ENCODE measurements around the gene TULP1. TPM values are rescaled to one million over a fixed set of nuclear protein-coding genes. Genes with fewer than 3 reads are reported as not detected.
A peak's percentile ranks its signal among the peaks of the same experiment; 100 is the strongest.

The TULP1 gene
- polyA plus RNA-seq, 2 donors, result 0.08 TPM

DNA sequence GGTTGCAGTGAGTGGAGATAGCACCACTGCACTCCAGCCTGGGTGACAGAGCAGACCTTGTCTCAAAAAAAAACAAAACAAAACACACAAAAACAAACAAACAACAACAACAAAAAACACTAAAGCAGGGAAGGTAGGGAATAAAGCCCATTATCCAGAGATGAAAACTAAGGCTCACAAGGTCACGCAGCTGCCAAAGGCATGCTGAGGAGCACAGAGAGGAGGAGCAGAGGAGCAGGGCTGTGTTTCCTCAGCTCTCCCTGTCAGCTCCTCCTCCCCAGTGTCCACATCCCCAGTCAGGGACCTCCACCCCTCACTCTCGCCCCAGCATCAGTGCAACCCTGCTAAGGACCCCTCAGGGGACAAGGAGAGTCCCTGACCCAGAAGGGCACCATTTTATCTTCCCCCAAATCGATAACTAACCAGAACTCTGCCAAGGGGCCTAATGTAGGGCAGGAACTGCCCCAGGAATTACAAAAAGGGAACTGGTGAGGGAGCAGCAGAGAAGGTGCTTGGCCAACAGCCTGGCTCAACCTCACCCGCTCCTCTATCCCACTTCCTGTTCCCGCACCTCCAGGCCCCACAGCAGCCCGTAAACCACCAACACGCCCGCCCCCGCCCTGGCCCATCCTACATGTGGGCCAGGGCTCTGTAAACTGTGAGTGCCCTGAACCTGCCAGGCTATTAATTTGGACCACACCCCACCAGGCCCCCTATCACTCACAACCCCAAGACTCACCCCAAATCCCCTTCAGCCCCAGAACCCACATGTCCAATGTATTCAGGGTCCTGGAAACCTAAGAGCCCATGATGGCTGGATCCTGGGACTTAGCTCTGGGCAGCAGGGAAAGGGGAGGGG, 24.8 kb downstream of the TULP1 start:
- Histone ChIP-seq H3K27me3 (ENCODE audit: control insufficient read depth in 1 of 2, insufficient read depth in 2 of 2, low read length in 2 of 2) (no peaks in the 10 kb centered on the region), H3K27ac (ENCODE audit: low read depth in 2 of 2, low read length in 1 of 2) (peak overlapping the region; percentile 93 to 98), H3K9me3 (ENCODE audit: control insufficient read depth in 2 of 2, insufficient read depth in 1 of 2, low read depth in 1 of 2, low read length in 1 of 2) (no peaks in the 10 kb centered on the region), H3K4me3 (ENCODE audit: low read depth in 1 of 2, low read length in 2 of 2) (no peak overlapping the region), H3K36me3 (ENCODE audit: control insufficient read depth in 2 of 2, insufficient read depth in 2 of 2, low read length in 1 of 2) (peaks cover under 1 to 14% of the 10 kb centered on the region in 2 donors), H3K4me1 (ENCODE audit: control insufficient read depth in 2 of 2, insufficient read depth in 2 of 2, low read length in 1 of 2) (peaks cover 17 to 59% of the 10 kb centered on the region in 2 donors)
- WGBS, 2 donors, result 18 to 38% methylated on average over 9 of the region's 9 CpGs

DNA sequence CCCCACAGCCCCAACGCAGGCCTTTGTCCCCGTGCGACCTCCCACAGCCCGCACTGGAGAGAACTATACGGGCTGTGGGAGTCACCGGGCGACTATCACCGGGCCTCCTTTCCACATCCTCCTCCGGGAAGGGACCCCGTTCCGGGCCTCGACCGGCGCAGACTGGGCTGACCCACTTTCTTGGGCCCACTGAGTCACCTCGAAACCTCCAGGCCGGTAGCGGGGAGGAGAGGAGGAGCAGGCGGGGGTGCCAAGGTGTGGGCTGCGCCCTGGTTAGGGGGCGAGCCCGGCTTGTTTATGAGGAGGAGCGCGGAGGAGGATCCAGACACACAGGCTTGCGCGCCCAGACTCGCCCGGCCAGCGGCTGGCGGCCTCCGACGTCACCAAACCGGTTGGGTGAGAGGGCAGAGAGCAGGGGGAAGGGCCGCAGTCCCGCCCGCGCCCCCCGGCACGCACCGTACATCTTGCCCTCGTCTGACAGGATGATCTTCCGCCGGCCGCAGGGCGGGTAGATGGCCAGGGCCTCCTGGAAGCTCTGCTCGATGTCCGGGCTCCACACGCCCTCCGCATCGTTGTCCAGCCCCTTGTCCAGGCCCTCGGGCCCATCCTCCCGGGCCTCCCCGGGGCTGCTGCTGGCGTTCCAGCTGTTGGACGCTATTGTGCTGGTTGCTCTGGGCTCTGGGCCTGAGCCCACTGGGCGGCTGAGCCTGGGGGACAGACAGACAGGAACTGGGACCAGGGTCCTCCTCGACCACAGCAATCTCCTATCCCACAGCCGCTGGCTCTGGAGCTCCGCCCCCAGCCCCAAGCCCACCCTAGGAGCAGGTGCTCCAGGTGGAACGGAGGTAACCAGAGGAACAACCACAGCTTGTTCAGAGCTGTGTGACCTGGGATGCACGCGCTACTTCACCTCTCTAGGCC, 26.4 kb downstream of the TULP1 start:
- WGBS, 2 donors, result 36 to 37% methylated on average over 52 to 61 of the region's 61 CpGs
- peaks cover 3 to 16% of the 10 kb centered on the region in 2 donors for H3K36me3 ChIP-seq (ENCODE audit: control insufficient read depth in 2 of 2, insufficient read depth in 2 of 2, low read length in 1 of 2)
- peaks cover 6 to 43% of the 10 kb centered on the region in 2 donors for H3K4me1 ChIP-seq (ENCODE audit: control insufficient read depth in 2 of 2, insufficient read depth in 2 of 2, low read length in 1 of 2)
- H3K9me3 ChIP-seq (ENCODE audit: control insufficient read depth in 2 of 2, insufficient read depth in 1 of 2, low read depth in 1 of 2, low read length in 1 of 2), result no peaks in the 10 kb centered on the region
- peak overlapping the region; percentile 17 to 23 for H3K4me3 ChIP-seq (ENCODE audit: low read depth in 1 of 2, low read length in 2 of 2)
- no peaks in the 10 kb centered on the region for H3K27me3 ChIP-seq (ENCODE audit: control insufficient read depth in 1 of 2, insufficient read depth in 2 of 2, low read length in 2 of 2)
- H3K27ac ChIP-seq (ENCODE audit: low read depth in 2 of 2, low read length in 1 of 2), result peak overlapping the region; percentile 90 to 93

DNA sequence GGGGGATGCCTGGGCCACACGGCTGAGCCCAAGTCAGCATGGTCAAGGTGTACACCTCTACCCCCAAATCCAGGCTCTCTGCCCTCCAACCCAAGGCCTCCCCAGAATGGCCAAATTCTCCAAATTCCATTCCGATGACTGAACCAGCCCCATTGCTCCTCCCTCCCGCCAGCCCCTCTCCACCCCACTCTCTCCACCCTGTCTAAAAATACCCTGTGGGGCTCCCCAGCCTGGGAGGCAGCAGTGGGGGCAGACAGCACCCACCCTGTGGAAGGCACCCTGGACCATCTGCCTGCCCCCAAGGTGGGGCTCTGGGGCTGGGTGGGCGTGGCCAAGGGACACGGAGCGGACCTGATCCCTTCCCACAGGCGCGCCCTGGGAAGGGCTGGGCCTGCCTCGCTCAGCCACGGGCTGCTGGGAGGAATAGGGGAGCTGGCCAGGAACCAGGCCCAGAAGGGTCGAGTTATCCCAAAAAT, 27.3 kb downstream of the TULP1 start:
- Histone ChIP-seq H3K36me3 (ENCODE audit: control insufficient read depth in 2 of 2, insufficient read depth in 2 of 2, low read length in 1 of 2) (peaks cover 3 to 16% of the 10 kb centered on the region in 2 donors), H3K4me3 (ENCODE audit: low read depth in 1 of 2, low read length in 2 of 2) (peak overlapping the region in 1 of 2 donors; percentile 23), H3K9me3 (ENCODE audit: control insufficient read depth in 2 of 2, insufficient read depth in 1 of 2, low read depth in 1 of 2, low read length in 1 of 2) (no peaks in the 10 kb centered on the region), H3K4me1 (ENCODE audit: control insufficient read depth in 2 of 2, insufficient read depth in 2 of 2, low read length in 1 of 2) (peaks cover 5 to 36% of the 10 kb centered on the region in 2 donors), H3K27me3 (ENCODE audit: control insufficient read depth in 1 of 2, insufficient read depth in 2 of 2, low read length in 2 of 2) (no peaks in the 10 kb centered on the region), H3K27ac (ENCODE audit: low read depth in 2 of 2, low read length in 1 of 2) (peak overlapping the region; percentile 90 to 93)
- 26 to 44% methylated on average over 11 of the region's 11 CpGs for WGBS, 2 donors

DNA sequence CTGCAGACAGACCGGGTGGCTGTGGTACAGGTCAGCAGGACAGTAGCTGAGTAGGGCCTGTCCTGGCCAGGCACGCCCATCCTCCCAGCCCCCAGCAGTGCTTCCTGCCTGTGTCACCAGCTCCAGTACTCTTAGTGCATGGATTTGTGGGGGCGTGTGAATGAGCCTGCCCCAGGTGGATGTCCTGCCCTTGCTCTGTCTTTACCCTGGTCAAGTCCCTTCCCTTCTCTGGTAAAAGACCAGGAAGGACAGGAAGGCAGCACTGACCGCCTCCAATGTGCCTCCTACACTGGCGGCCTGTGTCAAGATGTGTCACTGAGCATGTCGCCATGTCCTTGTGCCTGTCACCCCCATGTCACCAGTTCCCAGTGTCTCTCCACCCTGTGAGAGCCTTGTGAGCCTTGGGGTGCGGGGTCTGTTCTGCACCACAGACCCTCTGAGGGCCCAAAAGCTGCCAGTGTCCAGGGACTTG, 27.7 kb downstream of the TULP1 start:
- H3K27ac ChIP-seq (ENCODE audit: low read depth in 2 of 2, low read length in 1 of 2), result peak overlapping the region; percentile 90 to 93
- H3K4me3 ChIP-seq (ENCODE audit: low read depth in 1 of 2, low read length in 2 of 2), result no peak overlapping the region
- WGBS, 2 donors, result 76% methylated on average over 7 of the region's 7 CpGs
- H3K9me3 ChIP-seq (ENCODE audit: control insufficient read depth in 2 of 2, insufficient read depth in 1 of 2, low read depth in 1 of 2, low read length in 1 of 2), result no peaks in the 10 kb centered on the region
- peaks cover 5 to 33% of the 10 kb centered on the region in 2 donors for H3K4me1 ChIP-seq (ENCODE audit: control insufficient read depth in 2 of 2, insufficient read depth in 2 of 2, low read length in 1 of 2)
- no peaks in the 10 kb centered on the region for H3K27me3 ChIP-seq (ENCODE audit: control insufficient read depth in 1 of 2, insufficient read depth in 2 of 2, low read length in 2 of 2)
- H3K36me3 ChIP-seq (ENCODE audit: control insufficient read depth in 2 of 2, insufficient read depth in 2 of 2, low read length in 1 of 2), result peaks cover 6 to 16% of the 10 kb centered on the region in 2 donors

DNA sequence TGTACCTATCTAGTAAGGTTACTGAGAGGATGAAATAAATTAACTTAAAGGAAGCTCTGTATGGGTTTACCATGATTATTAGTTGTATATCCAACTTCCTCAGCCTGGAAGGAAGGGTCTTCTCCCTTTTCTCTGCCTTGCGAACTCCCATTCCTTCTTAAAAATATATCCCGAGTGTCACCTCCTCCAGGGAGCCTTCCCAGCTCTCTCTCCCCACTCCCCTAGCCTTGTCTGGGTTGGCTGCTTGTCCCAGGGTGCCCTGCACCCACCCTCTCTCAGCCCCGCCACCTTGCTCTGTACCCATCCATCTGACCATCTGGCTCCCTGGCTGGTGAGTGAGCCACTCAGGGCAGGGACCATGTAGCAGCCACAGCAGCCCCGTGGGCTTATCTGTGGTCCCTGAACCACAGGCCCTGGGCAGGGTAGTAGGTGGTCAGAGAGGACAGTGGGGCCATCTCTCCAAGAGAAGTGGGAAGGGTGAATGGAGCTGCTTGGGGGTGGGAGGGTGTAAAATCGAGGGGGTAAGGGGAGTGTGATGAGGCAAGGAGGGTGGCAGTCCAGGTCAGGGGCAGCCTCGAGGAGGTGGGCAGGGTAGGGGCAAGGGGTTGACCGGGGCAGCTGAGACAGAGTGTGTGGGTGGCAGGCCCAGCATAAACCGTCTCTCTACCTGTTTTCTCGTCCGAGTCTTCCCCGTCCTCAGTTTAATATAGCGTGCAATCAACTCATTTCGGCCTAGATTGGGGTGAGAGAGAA, 28.6 kb downstream of the TULP1 start:
- Histone ChIP-seq H3K36me3 (ENCODE audit: control insufficient read depth in 2 of 2, insufficient read depth in 2 of 2, low read length in 1 of 2) (peaks cover 6 to 19% of the 10 kb centered on the region in 2 donors), H3K27me3 (ENCODE audit: control insufficient read depth in 1 of 2, insufficient read depth in 2 of 2, low read length in 2 of 2) (no peaks in the 10 kb centered on the region), H3K4me1 (ENCODE audit: control insufficient read depth in 2 of 2, insufficient read depth in 2 of 2, low read length in 1 of 2) (peaks cover 2 to 31% of the 10 kb centered on the region in 2 donors), H3K4me3 (ENCODE audit: low read depth in 1 of 2, low read length in 2 of 2) (no peak overlapping the region), H3K27ac (ENCODE audit: low read depth in 2 of 2, low read length in 1 of 2) (peak overlapping the region; percentile 3 to 90), H3K9me3 (ENCODE audit: control insufficient read depth in 2 of 2, insufficient read depth in 1 of 2, low read depth in 1 of 2, low read length in 1 of 2) (no peaks in the 10 kb centered on the region)
- WGBS, 2 donors, result 74 to 83% methylated on average over 13 of the region's 13 CpGs

DNA sequence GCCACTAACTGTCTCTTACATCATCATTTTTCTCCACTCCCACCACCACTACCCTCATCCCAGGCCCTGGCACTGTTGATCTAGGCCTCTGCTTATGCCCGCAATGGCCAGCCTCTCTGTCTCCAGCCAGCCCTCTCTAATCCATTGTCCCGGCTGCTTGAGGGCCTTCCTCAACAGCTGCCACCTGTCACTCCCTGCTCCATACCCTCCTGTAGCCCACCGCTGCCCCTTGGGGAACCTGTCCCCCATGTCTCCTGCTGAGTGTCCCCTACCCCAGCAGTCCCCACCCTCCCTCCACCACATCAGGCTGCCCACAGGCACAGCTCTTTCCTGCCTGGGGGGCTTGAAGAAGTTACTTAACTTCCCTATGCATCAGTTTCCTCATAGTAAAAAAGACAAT, 29.2 kb downstream of the TULP1 start:
- H3K36me3 ChIP-seq (ENCODE audit: control insufficient read depth in 2 of 2, insufficient read depth in 2 of 2, low read length in 1 of 2), result peaks cover 6 to 20% of the 10 kb centered on the region in 2 donors
- H3K9me3 ChIP-seq (ENCODE audit: control insufficient read depth in 2 of 2, insufficient read depth in 1 of 2, low read depth in 1 of 2, low read length in 1 of 2), result peaks cover 0 to under 1% of the 10 kb centered on the region in 2 donors
- WGBS, 2 donors, result 86 to 87% methylated on average over 3 of the region's 3 CpGs
- no peak overlapping the region for H3K4me3 ChIP-seq (ENCODE audit: low read depth in 1 of 2, low read length in 2 of 2)
- H3K4me1 ChIP-seq (ENCODE audit: control insufficient read depth in 2 of 2, insufficient read depth in 2 of 2, low read length in 1 of 2), result peaks cover 2 to 31% of the 10 kb centered on the region in 2 donors
- H3K27me3 ChIP-seq (ENCODE audit: control insufficient read depth in 1 of 2, insufficient read depth in 2 of 2, low read length in 2 of 2), result no peaks in the 10 kb centered on the region
- H3K27ac ChIP-seq (ENCODE audit: low read depth in 2 of 2, low read length in 1 of 2), result peak overlapping the region in 1 of 2 donors; percentile 48

DNA sequence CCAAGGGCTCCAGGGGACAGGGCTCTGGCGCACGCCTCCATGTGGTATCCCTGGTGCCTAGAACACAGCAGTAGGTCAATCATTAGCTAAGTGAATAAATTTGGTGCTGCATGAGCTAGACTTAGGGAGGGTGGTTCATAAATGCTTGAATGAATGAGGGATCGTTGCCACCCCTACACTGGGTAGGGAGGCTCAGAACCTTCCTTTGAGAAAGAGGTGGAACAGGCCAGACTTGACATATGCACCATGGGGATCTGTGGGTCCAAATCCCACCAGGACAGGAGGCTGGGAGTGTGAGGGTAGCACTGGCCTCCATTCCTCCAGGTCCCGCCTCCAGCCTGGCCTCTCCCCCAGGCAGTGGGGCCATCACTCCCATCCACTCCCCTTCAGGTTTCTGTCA, 29.6 kb downstream of the TULP1 start:
- H3K4me1 ChIP-seq (ENCODE audit: control insufficient read depth in 2 of 2, insufficient read depth in 2 of 2, low read length in 1 of 2), result peaks cover 0 to 27% of the 10 kb centered on the region in 2 donors
- WGBS, 2 donors, result 94 to 97% methylated on average over 4 of the region's 4 CpGs
- H3K27me3 ChIP-seq (ENCODE audit: control insufficient read depth in 1 of 2, insufficient read depth in 2 of 2, low read length in 2 of 2), result no peaks in the 10 kb centered on the region
- peaks cover 6 to 24% of the 10 kb centered on the region in 2 donors for H3K36me3 ChIP-seq (ENCODE audit: control insufficient read depth in 2 of 2, insufficient read depth in 2 of 2, low read length in 1 of 2)
- peaks cover 0 to 4% of the 10 kb centered on the region in 2 donors for H3K9me3 ChIP-seq (ENCODE audit: control insufficient read depth in 2 of 2, insufficient read depth in 1 of 2, low read depth in 1 of 2, low read length in 1 of 2)
- H3K4me3 ChIP-seq (ENCODE audit: low read depth in 1 of 2, low read length in 2 of 2), result no peak overlapping the region
- H3K27ac ChIP-seq (ENCODE audit: low read depth in 2 of 2, low read length in 1 of 2), result peak overlapping the region; percentile 5 to 48

DNA sequence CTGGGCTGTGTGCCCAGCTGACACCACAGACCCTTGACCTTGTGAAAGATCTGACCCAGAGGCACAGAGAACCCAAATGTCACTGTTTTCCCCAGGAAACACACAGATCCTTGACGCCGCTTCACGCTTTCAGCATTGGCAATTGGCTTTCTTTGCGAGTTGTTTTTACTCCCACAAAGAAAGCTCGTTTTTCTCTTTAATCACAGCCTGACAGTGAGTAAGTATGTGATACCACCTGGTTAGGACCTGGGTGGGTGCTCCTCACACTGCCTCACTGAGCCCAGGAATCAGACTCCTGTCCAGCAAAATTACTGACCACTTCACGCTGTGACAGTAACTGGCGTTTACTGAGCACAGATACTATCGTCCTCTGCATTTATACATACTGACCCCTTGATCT, 31.5 kb downstream of the TULP1 start:
- H3K27me3 ChIP-seq (ENCODE audit: control insufficient read depth in 1 of 2, insufficient read depth in 2 of 2, low read length in 2 of 2), result no peaks in the 10 kb centered on the region
- H3K4me3 ChIP-seq (ENCODE audit: low read depth in 1 of 2, low read length in 2 of 2), result no peak overlapping the region
- peaks cover 6 to 31% of the 10 kb centered on the region in 2 donors for H3K36me3 ChIP-seq (ENCODE audit: control insufficient read depth in 2 of 2, insufficient read depth in 2 of 2, low read length in 1 of 2)
- no peak overlapping the region for H3K27ac ChIP-seq (ENCODE audit: low read depth in 2 of 2, low read length in 1 of 2)
- WGBS, 2 donors, result 81 to 84% methylated on average over 8 of the region's 8 CpGs
- H3K9me3 ChIP-seq (ENCODE audit: control insufficient read depth in 2 of 2, insufficient read depth in 1 of 2, low read depth in 1 of 2, low read length in 1 of 2), result peaks cover 0 to 4% of the 10 kb centered on the region in 2 donors
- peaks cover 0 to 17% of the 10 kb centered on the region in 2 donors for H3K4me1 ChIP-seq (ENCODE audit: control insufficient read depth in 2 of 2, insufficient read depth in 2 of 2, low read length in 1 of 2)

Data from esophagus (tissue), 2 donors.